Measurements from ENCODE around the gene PRKN. TPM values are rescaled to one million over a fixed set of nuclear protein-coding genes. Genes with fewer than 3 reads are reported as not detected.

Gene PRKN
- total and polyA plus RNA-seq, 2 donors (not counting 1 experiment from before 2014, with no cell fraction given): 0.43 to 4.6 TPM

DNA sequence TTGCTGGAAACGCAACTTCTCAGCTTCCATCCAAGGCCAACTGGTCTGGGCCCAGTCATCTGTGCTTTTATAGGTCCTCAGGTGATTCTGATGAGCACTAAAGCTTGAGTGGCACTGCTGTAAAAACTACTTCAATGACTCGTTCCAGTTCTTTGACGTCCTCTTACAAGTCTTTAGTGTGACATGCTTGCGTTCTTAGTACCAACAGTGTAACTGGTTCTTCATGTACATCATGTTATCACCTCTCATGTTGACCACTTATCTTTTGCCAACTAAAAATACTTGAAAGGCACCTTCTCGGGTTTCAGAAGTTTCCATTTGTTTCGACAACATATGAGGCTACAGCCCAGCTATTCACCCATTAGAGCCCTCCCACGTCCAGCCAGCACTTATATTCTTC lies 468.9 kb downstream of the PRKN start:
- H3K27ac ChIP-seq (ENCODE audit: insufficient read depth, low read length): no peak overlapping the region
- H3K9me3 ChIP-seq (ENCODE audit: control insufficient read depth, insufficient read depth, low read depth, low read length): no peaks in the 10 kb centered on the region
- H3K4me1 ChIP-seq (ENCODE audit: control insufficient read depth, extremely low read depth, insufficient read depth, low read length): no peaks in the 10 kb centered on the region
- no peaks in the 10 kb centered on the region for H4K20me1 ChIP-seq (ENCODE audit: control insufficient read depth, extremely low read depth, insufficient read depth, low read length)
- DNase-seq (ENCODE audit: low read depth in 2 of 2): no peak
- no peak overlapping the region for H3K4me2 ChIP-seq (ENCODE audit: extremely low read depth, insufficient read depth, low read length)
- no peaks in the 10 kb centered on the region for H3K79me2 ChIP-seq (ENCODE audit: control insufficient read depth, insufficient read depth, low read length)
- H3K9ac ChIP-seq (ENCODE audit: insufficient read depth, low read length): no peak overlapping the region
- no peaks in the 10 kb centered on the region for H3K27me3 ChIP-seq (ENCODE audit: control insufficient read depth, insufficient read depth, low read length)
- no peak overlapping the region for H3K4me3 ChIP-seq (replicated peaks in 1 of 4; ENCODE audit: control extremely low read depth in 1 of 4, insufficient read depth in 1 of 4, low read depth in 3 of 4, low read length in 4 of 4)
- TF ChIP-seq, protein P1, sequence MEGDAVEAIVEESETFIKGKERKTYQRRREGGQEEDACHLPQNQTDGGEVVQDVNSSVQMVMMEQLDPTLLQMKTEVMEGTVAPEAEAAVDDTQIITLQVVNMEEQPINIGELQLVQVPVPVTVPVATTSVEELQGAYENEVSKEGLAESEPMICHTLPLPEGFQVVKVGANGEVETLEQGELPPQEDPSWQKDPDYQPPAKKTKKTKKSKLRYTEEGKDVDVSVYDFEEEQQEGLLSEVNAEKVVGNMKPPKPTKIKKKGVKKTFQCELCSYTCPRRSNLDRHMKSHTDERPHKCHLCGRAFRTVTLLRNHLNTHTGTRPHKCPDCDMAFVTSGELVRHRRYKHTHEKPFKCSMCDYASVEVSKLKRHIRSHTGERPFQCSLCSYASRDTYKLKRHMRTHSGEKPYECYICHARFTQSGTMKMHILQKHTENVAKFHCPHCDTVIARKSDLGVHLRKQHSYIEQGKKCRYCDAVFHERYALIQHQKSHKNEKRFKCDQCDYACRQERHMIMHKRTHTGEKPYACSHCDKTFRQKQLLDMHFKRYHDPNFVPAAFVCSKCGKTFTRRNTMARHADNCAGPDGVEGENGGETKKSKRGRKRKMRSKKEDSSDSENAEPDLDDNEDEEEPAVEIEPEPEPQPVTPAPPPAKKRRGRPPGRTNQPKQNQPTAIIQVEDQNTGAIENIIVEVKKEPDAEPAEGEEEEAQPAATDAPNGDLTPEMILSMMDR (conservative IDR thresholded peaks at IDR 0.05 in 1 of 2, IDR thresholded peaks at IDR 0.05 in 1 of 2; ENCODE audit: low read depth in 1 of 2, low read length in 2 of 2): no peak
- TF ChIP-seq EZH2 (IDR thresholded peaks at IDR 0.05; ENCODE audit: low read length, missing control alignments): no peak
- H3K36me3 ChIP-seq (ENCODE audit: control insufficient read depth, insufficient read depth, low read length): no peaks in the 10 kb centered on the region
- no peak overlapping the region for H2AFZ ChIP-seq (ENCODE audit: low read length)

DNA sequence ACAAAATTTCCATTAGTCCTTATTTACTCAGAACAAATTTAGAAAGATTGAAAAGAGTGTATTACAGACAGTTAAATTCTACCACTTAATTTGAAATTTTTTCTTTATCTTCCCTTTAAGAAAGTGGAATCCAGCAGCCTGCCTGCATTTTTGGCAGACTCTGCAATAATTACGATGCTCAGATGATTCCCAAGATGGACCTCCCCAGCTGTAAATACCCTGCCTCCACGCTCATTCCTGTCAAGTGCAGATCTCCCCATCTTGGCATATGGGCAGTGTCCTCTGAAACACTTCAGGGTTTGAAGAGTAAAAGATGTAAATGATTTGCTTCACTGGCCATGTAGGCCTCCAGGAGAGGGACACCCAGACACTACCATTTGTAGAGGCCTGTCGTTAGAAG lies 471.2 kb downstream of the PRKN start:
- H3K36me3 ChIP-seq (ENCODE audit: control insufficient read depth, insufficient read depth, low read length): no peaks in the 10 kb centered on the region
- no peak overlapping the region for H3K27ac ChIP-seq (ENCODE audit: insufficient read depth, low read length)
- TF ChIP-seq, protein P1 (conservative IDR thresholded peaks at IDR 0.05 in 1 of 2, IDR thresholded peaks at IDR 0.05 in 1 of 2; ENCODE audit: low read depth in 1 of 2, low read length in 2 of 2): no peak
- TF ChIP-seq EZH2 (IDR thresholded peaks at IDR 0.05; ENCODE audit: low read length, missing control alignments): no peak
- H3K9ac ChIP-seq (ENCODE audit: insufficient read depth, low read length): no peak overlapping the region
- no peak overlapping the region for H2AFZ ChIP-seq (ENCODE audit: low read length)
- no peaks in the 10 kb centered on the region for H4K20me1 ChIP-seq (ENCODE audit: control insufficient read depth, extremely low read depth, insufficient read depth, low read length)
- H3K4me3 ChIP-seq (replicated peaks in 1 of 4; ENCODE audit: control extremely low read depth in 1 of 4, insufficient read depth in 1 of 4, low read depth in 3 of 4, low read length in 4 of 4): no peak overlapping the region
- DNase-seq (ENCODE audit: low read depth in 2 of 2): no peak
- H3K79me2 ChIP-seq (ENCODE audit: control insufficient read depth, insufficient read depth, low read length): no peaks in the 10 kb centered on the region
- H3K27me3 ChIP-seq (ENCODE audit: control insufficient read depth, insufficient read depth, low read length): no peaks in the 10 kb centered on the region
- H3K4me1 ChIP-seq (ENCODE audit: control insufficient read depth, extremely low read depth, insufficient read depth, low read length): no peaks in the 10 kb centered on the region
- no peaks in the 10 kb centered on the region for H3K9me3 ChIP-seq (ENCODE audit: control insufficient read depth, insufficient read depth, low read depth, low read length)
- no peak overlapping the region for H3K4me2 ChIP-seq (ENCODE audit: extremely low read depth, insufficient read depth, low read length)

DNA sequence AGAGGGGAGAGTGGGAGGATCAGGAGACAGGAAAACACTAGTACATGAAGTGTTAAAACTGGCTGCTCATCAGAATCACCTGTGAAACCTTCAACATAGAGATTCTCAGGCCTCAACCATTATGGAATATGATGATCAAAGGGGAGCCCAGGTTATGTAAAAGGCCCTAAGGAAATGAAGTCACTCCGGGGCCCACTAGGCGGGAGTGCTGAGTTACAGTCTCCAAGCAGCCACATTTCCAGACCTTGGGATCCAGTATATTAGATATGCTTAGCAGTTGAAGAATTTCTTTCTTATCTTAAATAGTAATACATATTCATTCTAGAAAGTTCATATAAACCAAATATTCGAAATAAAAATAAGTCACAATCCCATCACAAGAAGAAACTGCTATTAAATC lies 476.3 kb downstream of the PRKN start:
- peak in 1 of 2 donors; percentile 15 for DNase-seq (ENCODE audit: low read depth in 2 of 2)
- Histone ChIP-seq H3K4me1 (ENCODE audit: control insufficient read depth, extremely low read depth, insufficient read depth, low read length) (no peaks in the 10 kb centered on the region), H3K36me3 (ENCODE audit: control insufficient read depth, insufficient read depth, low read length) (no peaks in the 10 kb centered on the region), H3K9ac (ENCODE audit: insufficient read depth, low read length) (no peak overlapping the region), H3K27me3 (ENCODE audit: control insufficient read depth, insufficient read depth, low read length) (no peaks in the 10 kb centered on the region), H3K27ac (ENCODE audit: insufficient read depth, low read length) (no peak overlapping the region), H3K4me3 (replicated peaks in 1 of 4; ENCODE audit: control extremely low read depth in 1 of 4, insufficient read depth in 1 of 4, low read depth in 3 of 4, low read length in 4 of 4) (no peak overlapping the region), H3K9me3 (ENCODE audit: control insufficient read depth, insufficient read depth, low read depth, low read length) (no peaks in the 10 kb centered on the region), H3K79me2 (ENCODE audit: control insufficient read depth, insufficient read depth, low read length) (no peaks in the 10 kb centered on the region), H2AFZ (ENCODE audit: low read length) (no peak overlapping the region), H3K4me2 (ENCODE audit: extremely low read depth, insufficient read depth, low read length) (no peak overlapping the region), H4K20me1 (ENCODE audit: control insufficient read depth, extremely low read depth, insufficient read depth, low read length) (no peaks in the 10 kb centered on the region)
- TF ChIP-seq, protein P1 (conservative IDR thresholded peaks at IDR 0.05 in 1 of 2, IDR thresholded peaks at IDR 0.05 in 1 of 2; ENCODE audit: low read depth in 1 of 2, low read length in 2 of 2): peak in 1 of 2 donors; percentile 37
- TF ChIP-seq EZH2 (IDR thresholded peaks at IDR 0.05; ENCODE audit: low read length, missing control alignments): no peak

All from fibroblast of lung (primary cell).